OCI-LY3 (cell line): ENCODE results near the gene NR1D1.

Experiments
- EZH2phosphoT487 ChIP-seq: fragments of 200-600 bp; shearing (Covaris generic); IDR thresholded peaks from 2 replicates; pipeline ENCODE4 v1.6.1; 2018; ENCODE audit warnings: antibody characterized with exemption, mixed run types, low read depth
- TF ChIP-seq, protein P1 (sequence below): fragments of 200-600, 300-600 bp; sonication (generic); IDR thresholded peaks from 2 replicates; pipeline ENCODE4 v1.5.1; 2014; ENCODE audit warnings: antibody characterized with exemption, low read length, low read depth

DNA sequence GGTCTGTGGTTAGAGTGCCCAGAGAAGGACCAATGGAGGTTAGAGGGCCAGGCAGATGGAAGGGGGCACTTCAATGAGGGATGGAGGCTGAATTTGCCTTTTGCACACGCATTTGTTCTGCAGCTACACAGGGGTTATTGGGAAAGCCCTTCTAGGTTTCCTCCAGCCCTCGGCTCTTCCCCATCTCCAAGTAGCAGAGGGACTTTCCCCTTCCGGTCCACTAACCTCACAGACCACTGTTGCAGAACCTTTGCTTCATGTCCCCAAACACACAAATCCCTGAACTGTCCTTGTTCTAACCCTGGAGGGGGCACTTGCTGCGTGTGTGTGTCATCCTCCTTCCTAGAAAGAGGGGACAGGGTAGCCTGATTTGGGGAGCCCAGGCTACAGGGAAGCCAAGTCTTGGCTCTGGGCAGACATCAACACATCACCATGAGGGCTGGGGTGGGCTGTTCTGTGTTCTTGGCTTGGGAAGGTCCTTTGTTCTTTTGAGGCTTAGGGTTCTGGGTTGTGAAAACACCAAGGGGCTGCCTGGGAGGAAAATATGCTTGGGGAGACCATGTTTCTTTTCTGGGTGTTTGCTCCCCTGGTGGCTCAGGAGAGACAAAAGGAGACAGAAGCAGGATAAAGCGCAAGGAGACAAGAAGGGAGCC is 7.3 kb upstream of the NR1D1 start:
- TF ChIP-seq, protein P1, sequence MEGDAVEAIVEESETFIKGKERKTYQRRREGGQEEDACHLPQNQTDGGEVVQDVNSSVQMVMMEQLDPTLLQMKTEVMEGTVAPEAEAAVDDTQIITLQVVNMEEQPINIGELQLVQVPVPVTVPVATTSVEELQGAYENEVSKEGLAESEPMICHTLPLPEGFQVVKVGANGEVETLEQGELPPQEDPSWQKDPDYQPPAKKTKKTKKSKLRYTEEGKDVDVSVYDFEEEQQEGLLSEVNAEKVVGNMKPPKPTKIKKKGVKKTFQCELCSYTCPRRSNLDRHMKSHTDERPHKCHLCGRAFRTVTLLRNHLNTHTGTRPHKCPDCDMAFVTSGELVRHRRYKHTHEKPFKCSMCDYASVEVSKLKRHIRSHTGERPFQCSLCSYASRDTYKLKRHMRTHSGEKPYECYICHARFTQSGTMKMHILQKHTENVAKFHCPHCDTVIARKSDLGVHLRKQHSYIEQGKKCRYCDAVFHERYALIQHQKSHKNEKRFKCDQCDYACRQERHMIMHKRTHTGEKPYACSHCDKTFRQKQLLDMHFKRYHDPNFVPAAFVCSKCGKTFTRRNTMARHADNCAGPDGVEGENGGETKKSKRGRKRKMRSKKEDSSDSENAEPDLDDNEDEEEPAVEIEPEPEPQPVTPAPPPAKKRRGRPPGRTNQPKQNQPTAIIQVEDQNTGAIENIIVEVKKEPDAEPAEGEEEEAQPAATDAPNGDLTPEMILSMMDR: no peak
- no peak for TF ChIP-seq EZH2phosphoT487
